Non-pigmented ciliary epithelial cell (primary cell): ENCODE measurements around the gene TNNC2.
"Not testable (repeated sequence)": the region's sequence is repeated elsewhere in the genome, so short reads cannot be mapped to it uniquely, and the experiment has no call there.

Experiments
- DNase-seq: peaks from one replicate; pipeline ENCODE4 v3.0.0-alpha.2; 2010; ENCODE audit warnings: low read depth

The TNNC2 gene

DNA sequence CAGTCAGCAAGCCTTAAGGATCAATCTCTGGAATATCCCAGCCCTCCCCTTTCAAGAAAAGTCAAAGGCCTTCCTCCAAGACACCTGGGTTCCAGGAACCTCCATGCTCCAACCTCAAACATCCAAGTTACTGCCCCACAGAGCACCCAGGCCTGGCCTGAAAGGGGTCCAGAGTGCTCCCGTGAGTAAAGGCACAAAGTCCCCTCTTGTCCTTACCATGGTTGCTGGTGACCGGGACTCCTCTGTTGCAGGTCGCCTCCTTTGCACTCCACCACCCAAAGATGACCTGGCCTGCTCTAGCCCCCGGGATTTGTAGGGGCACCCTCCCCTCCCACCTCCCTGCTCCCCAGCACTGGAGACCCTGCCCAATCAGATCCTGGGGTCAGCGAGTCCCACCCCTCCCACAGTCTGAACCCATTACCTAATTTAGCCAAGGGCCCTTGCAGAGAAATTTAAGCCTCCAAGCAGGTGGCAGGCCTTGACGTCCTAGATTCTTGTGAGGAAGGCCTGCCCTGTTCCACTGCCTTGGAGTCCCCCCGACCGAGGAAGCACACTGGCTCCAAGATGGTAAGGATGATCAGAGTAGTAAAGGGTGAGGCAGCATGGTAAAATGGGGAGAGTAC lies at the start of gene TNNC2:
Gene TNNC2, minus strand, starts transcription at position 283 of the 623 bp plus-strand sequence. Its CDS starts 64 bp downstream, at position 219.
- no peak for DNase-seq

DNA sequence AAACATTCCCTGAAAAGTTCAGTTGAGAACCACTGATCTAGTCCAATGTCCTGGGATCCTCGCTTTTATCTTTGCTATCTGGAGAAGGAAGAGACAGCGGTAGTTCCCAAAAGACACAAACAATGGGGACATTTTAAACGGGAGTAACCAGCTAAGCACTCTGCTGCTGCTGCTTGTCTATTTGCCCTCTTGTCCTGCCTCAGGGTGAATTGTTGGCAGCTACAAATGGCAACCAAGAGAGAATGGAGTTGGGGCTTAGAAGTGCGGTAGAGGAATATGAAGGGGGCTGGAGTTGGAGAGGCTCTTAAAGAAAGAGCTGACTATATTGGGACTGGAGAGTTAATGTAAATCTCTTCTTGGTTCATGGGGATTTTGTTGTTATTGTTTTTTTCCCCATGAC lies 47.5 kb upstream of the TNNC2 start:
- DNase-seq = no peak

DNA sequence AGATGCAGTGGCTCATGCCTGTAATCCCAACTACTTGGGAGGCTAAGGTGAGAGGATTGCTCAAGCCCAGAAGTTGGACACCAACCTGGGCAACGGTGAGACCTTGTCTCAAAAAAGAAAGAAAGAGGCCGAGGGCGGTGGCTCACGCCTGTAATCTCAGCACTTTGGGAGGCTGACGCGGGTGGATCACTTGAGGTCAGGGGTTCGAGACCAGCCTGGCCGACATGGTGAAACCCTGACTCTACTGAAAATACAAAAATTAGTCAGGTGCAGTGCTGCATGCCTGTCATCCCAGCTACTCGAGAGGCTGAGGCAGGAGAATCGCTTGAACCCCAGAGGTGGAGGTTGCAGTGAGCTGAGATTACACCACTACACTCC lies 47.0 kb upstream of the TNNC2 start:
- DNase-seq = not testable (repeated sequence)

DNA sequence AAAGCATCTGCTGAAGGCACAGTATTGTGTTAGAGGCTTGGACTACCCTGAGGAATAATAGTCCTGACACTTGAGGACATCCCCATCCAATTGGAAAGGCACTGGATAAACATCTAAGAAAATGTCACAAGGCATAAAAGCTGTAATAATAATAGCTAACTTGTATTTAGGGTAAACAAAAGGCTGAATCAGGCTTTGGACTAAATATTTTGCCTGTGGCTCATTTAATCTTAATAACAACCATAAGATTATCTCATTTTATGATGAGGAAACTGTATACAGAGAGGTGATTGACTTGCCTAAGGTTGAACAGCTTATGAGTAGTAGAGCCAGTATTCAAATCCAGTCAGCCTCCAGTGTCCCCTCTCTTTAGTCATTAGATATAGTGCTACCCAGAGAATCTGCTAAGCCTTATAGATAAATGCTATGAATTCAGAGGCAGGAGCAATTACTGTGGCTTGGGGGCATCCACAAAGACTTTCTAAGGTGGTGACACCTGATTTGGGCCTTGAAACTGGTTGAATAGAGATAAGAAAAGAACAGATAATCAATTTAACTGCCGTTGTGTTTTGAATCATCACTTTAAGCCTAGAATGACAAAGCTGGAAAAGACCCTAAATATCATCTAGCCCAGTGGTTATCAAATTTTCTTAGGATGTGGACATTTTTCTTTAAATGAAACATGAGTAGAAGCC lies 46.4 kb upstream of the TNNC2 start:
- DNase-seq = no peak

DNA sequence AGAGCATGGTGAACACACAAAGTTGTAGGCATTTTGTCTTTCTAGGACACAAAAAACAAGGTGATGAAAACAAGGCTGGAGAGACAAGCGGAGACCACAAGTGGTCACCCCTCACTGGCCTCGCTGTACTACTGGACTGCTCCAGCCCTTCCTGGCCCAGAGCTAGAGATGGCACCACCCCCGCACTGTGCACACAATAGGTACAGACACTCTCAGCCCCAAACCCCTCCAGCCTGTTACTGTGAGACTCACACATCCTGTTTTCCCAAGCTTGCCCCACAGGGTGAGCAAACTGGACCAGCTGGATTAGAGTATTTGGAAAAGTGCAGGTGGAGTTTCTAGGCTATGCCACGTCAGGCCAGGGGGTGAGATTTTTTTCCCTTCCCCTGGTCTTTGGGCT lies 45.5 kb upstream of the TNNC2 start:
- DNase-seq = no peak

DNA sequence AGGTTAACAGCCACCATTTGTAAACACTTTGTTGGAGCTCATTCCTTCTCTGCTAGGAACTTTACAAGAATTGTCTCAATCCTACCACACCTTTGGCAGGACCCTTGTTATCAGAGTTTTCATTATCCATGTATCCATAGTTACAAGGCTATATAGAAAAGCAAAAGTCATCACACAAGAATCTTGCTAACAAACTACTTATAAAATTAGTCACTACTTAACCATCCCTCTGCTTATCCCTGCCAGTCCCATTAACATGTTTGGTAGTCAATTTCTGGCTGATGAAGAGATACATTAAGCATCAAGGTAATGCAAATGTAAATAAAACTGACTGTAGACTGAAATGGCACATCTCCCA lies 40.7 kb upstream of the TNNC2 start:
- no peak for DNase-seq

DNA sequence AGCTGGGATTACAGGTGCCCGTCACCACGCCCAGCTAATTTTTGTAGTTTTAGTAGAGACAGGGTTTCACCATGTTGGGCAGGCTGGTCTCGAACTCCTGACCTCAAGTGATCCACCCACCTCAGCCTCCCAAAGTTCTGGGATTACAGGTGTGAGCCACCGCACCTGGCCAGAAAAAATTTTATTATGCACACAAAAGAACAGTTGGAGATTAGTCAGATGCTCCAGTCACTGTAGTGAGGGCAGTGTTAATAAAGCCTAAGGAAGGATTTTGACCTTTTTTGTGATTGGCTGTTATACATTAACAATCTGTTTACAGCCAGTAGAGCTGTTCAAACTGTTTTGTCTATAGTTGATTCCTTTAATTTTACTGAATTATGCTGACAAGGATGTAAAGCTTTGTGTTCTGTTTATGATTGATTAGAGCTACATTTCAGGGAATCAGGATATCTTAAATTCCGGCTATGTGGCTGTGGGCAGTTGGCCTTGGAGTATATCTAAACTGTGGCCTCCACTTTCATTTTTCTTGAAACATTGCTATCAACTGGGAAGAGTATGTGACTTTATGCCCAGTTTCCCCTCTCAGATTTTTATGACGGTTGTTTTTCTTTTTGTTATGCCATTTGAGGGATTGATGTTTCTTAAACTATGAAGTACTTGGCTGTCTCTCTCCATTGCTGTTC lies 40.2 kb upstream of the TNNC2 start:
- DNase-seq = no peak

DNA sequence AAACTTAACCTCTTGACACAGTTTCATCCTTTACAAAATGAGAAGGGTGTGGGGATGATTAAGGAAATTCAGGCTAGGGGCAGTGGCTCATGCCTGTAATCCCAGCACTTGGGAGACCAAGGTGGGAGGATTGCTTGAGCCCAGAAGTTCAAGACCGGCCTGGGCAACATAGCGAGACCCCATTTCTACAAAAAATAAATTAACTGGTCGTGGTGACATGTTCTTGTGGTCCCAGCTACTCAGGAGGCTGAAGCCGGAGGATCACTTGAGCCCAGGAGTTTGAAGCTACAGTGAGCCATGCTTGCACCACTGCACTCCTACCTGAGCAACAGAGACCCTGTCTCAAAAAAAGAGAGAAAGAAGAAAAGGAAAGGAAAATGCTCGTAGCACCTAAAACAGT lies 39.3 kb upstream of the TNNC2 start:
- no peak for DNase-seq

DNA sequence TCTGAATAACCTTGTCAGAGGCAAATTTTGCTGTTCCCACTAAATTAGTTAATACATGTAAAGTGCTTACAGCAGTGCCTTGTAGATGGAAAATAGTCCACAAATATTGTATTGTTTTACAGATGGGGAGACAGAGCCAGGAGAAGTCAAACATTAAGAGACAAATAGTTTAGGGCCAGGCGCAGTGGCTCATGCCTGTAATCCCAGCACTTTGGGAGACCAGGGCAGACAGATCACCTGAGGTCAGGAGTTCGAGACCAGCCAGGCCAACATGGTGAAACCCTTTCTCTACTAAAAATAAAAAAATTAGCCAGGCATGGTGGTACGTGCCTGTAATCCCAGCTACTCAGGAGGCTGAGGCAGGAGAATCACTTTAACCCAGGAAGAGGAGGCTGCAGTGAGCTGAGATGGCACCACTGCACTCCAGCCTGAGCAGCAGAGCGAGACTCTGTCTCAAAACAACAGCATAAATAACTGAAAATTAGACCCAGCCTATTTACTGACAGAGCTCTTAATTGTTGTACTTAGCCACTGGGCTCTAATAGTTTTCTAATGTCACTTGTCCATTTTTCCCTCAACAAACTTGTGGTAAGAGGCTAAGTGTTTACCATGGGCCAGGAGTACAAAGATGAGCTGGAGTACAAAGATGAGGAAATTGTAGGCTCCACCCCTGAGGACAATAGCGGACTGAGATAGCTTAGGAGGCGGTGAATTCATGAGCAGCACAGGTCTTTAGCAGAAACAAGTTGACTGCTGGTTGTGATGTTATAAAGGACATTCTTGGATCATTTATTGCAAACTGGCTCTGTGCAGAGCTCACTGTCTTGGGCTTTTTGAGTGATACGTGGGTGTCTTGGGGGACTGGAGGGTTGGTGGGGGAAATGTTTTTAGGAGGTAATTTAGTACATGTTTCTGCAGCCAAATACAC lies 36.7 kb upstream of the TNNC2 start:
- DNase-seq = no peak

DNA sequence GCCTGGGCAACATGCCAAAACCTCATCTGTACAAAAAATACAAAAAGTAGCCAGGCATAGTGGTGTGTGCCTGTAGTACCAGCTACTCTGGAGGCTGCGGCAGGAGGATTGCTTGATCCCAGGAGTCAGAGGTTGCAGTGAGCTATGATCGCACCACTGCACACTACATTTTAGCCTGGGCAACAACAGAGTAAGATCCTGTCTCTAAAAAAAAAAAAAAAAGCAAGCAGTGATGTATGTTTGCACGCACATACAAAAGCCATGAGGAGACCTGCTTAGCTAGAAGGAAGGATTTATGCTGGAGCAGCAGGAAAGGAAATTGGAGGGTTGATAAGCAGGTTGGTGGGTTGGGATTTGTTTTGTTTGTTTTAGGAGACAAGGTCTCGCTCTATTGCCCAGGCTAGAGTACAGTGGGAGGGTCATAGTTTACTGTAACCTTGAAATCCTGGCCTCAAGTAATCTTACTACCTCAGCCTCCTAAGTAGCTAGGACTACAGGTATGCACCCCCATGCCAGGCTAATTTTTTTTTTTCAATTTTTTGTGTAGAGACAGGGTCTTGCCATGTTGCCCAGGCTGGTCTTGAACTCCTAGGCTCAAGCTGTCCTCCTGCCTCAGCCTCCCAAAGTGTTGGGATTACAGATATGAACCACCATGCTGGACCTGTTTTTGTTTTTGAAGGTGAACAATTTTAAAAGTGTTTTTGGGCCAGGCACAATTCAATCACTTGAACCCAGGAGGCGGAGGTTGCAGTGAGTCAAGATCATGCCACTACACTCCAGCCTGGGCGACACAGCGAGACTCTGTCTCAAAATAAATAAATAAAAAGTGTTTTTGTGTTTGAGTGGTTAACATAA lies 34.3 kb upstream of the TNNC2 start:
- no peak for DNase-seq

DNA sequence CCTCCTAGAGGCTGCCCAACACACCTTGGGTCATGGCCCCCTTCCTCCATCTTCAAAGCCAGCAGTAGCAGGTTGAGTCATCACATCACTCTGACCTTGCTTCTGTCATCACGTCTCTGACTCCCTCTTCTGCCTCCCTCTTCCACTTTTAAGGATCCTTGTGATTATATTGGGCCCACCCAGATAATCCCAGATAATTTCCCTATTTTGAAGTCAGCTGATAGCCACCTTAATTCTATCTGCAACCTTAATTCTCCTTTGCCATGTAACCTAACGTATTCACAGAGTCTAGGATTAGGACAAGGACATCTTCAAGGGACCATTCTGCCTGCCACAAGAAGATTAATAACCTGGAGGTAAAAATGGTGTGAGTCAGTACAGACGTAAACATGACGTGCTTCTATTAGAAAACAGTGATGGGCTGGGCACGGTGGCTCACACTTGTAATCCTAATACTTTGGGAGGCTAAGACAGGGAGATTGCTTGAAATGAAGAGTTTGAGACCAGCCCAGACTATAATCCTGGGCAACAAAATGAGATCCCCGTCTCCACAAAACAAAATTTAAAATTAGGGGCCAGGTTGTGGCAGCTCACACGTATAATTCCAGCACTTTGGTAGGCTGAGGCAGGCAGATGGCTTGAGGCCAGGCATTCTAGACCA lies 33.6 kb upstream of the TNNC2 start:
- DNase-seq = no peak

DNA sequence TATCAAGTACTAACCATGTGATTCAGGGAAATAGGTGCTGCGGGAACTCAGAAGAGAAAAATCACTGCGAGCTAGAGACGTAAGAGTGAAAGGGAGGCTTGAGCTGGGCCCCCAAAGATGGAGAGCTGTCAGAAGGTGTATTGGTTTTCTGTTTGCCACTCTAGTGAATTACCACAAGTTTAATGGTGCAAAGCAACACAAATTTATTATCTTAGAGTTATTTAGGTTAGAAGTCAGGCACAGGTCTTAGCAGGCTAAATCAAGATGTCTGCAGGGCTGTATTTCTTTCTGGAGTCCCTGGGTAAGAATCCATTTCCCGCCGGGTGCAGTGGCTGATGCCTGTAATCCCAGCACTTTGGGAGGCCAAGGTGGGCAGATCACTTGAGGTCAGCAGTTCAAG lies 32.8 kb upstream of the TNNC2 start:
- no peak for DNase-seq

DNA sequence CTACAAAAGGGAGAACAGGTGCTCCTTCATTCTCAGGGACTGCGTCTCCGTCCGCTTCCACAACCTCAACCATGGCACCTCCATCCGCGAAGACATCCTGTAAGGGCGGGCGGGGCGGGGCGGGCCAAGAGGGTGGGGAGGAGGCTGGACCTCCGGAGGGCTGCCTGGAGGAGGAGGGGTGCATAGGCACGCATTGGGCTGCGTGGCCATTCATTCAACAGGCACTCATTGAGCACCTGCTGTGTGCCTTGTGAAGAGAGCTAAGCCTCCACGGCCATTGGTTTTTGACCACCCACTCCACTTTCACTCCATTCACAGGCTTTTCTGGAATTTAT lies 30.7 kb upstream of the TNNC2 start:
- DNase-seq = no peak

DNA sequence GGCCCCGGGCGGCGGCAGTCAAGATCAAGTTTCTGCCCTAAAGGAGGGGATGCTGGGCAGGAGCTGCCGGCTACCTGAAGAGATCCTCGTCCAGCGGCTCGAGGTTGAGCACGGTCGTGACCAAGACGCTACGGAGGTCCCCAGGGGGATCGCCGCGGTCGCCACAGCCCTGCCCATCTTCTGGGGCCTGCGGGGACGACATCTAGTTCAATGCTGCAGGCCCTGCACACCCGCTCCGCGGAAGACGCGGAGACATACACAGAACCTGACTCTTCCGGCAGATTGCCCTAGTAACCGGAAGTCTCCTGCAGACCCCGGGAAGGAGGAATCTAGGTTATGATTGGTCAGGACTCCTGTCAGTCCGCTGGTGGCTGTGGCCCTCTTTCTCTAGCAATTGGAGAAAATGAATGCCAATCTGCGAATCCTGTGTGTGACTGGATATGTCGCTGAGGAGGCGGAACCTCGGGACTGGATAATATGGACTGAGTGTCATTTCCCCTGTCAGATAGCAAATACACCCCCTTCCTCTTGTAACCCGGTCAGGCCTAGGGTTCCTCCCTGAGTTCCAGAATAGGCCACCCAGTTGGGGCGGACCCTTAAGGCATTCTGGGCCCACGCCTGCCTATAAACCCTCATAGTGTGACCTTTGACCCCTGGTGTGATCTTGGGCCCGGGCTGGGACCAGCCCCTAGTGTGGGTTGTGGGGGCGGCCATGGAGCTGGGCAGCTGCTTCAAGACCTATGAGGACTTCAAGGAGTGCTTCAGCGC lies 30.2 kb upstream of the TNNC2 start, which contains the start of the genes ACOT8 and ZSWIM3:
Gene ACOT8, minus strand, starts transcription at position 279 of the 768 bp plus-strand sequence. Its CDS starts 77 bp downstream, at position 202.
Gene ZSWIM3, plus strand, starts transcription at position 501 of the 768 bp plus-strand sequence. Its CDS starts 212 bp downstream, at position 713.
- DNase-seq = peak; percentile 100

DNA sequence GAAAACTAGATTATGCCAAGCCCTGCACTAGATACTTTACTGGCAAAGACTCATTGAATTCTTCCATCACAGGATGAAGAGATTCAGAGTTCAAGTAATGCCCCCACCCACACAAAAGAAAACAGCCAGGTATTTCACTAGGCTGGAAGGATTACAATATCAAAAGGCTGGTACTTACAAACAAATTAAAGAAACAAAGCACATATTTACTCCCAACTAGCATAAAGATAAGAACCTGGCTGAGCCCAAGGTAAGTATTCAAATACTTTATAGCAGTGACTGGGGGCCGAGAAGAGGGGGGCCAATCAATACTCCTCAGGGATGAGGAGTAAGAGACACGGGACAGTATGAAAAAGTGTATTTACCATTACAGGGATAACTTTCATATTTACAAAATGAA lies 26.4 kb upstream of the TNNC2 start:
- DNase-seq = no peak

DNA sequence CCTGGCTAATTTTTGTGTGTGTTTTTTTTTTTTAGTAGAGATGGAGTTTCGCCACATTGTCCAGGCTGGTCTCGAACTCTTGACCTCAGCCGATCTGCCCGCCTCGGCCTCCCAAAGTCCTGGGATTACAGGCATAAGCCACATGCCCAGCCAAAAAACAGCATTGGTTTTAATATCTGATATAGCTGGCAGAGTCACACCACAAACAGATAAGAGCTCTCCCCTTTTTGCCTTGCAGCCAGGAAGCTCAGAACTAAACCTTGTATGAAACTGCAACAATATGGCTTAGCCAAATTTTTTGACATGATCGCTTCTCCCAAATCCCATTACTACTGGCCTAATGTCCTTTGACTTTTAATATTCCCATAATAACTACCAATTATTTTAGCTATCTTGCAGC lies 25.2 kb upstream of the TNNC2 start:
- DNase-seq = no peak

DNA sequence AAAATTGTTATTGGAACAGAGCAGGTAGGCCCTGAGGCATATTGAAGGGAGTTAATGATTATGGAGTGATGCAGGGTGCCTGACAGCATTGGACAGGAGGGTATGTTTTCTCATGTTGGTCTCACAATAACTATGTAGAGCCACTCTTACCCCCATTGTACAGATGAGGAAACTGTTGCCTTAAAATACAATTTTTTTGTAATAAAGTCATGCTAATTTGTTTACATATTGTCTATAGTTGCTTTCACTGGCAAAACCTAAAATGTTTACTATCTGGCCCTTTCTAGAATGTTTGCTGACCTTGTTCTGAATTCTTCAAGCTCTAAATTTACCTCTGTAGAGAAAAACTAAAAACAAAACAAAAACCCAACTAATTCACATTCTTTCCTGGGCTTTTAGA lies 24.4 kb upstream of the TNNC2 start:
- DNase-seq = no peak

DNA sequence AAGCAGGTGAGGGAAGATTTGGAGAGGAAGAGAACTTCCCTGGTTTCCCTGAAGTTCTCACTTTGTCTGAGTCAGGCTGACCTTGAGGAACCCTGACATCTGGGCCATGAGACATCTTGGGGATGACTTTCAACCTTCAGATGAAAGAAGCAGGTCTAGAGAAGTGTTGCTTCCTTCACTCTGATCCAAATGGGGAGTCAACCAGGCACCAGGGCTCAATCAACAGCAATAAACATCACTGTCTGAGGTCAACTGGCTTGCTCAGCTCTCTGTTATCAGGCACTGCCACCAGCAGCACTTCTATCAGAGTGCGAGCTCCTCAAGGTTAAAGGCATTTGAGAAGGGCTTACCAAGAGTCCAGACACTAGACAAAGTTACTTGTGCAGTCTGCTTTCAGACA lies 23.8 kb upstream of the TNNC2 start:
- DNase-seq = no peak

DNA sequence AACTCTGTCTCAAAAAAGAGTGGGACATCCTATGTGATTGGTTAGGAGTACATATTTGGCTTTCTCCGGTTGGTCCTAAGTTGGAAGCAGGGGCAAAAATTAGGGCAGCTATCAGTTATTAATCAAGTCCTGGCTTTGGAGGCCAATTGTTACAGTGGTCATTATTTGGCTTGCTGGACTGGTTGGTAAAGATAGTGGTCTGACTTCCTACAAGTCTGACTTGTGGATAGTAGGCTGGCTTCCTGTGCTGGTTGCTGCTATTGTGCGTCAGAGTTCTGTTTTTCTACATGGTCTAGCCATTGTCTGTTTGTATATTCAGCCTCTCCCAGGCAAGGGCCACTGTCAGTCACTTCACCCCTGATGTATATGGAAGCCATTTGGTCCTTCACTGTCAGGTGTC lies 23.1 kb upstream of the TNNC2 start:
- no peak for DNase-seq

DNA sequence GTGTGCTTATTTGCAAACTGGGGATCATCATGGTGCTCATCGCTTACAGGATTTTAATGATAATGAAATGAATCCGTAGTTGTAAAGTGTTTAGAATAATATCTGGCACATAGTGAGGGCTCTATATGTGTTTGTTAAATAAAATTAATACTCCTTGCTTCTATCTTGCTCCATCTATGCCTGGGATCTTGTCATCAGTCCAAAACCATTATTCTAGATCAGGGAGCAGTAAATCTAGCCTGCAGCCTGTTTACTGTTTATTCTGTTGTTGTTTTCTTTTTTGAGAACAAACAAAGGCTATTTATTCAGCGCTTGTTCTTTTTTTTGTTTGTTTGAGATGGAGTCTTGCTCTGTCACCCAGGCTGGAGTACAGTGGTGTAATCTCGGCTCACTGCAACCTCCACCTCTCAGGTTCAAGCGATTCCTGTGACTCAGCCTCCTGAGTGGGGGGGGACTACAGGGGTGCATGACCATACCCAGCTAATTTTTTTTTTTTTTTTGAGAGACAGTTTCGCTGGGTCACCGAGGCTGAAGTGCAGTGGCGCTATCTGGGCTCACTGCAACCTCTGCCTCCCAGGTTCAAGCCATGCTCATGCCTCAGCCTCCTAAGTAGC lies 22.0 kb upstream of the TNNC2 start:
- no peak for DNase-seq
